ENCODE results near the gene NRP2.

NRP2 gene

DNA sequence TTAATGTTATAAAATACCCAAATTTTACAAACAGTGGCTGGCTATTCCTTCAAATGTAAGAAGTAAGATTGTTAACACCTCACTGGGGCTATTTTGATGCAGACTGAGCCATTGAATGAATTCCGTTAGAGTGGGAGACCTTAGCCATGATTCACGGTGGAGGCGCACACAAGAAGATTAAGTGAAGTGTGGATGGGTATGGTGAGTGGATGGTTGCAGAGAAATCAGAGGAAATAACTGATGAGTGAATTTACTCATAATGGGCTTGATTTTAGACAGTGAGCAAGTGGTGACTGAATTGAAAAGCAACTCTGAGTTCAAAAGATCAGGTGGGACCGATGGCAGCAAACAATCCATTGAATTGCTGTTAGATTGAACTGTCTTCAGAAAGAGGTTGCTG is 75.0 kb downstream of the NRP2 start:
- no peak for DNase-seq (ENCODE audit: low spot score)

DNA sequence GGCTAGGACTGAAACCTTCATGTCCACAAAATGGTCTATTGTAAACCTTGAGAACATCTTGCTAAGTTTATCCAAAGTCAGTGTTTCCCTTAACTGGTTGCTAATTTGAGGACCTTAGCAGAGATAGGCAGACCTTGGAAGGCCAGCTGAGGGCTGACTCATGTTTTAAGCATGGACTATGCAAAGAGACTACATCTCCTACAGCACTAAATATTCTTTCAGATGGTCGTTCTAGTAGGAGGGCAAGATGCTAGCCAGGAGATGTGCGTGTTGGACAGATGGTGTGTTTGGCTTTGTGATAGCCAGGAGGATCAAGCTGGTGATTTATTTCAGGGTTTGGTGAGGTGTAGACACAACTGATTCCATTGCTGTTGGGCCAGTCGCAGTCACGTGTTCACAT is 75.8 kb downstream of the NRP2 start:
- no peak for DNase-seq (ENCODE audit: low spot score)

DNA sequence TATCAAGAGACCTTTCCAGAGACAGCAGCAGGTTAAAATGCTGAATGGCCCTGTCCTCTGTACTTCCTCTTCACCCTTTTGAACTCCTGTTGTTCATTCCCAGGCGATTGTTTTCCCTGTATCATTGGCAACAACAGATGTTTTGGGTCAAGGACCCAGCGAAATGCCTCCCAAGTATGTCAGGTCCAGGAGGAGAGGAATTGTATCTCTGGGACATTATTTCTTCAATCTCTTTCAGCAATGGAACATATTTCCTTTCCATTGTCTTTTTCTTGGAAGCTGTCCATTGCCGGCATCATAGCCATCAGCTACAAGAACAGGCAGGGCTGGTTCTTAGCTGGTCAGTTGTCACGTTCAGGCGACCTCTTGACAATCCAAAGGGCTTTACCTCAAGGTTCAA is 76.2 kb downstream of the NRP2 start:
- DNase-seq (ENCODE audit: low spot score) = no peak

DNA sequence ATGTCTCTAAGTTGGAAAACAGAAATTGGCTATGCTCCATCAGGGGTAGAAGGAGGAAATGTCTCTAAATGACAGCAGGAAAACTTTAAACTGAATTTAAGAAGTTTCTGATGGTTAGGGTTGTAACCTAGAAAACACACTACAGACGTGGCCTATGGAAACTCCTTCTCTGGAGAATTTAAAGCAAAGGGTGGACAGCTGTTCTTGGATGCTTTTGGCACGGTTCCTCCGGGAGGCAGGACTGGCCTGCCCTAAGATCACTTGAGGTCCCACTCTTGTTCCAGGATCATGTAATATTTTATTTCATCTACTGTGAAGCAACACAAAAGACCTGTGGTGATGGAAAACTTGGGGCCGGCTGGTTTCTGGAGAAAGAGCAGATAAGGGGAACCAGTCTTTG is 77.0 kb downstream of the NRP2 start:
- DNase-seq (ENCODE audit: low spot score) = no peak

DNA sequence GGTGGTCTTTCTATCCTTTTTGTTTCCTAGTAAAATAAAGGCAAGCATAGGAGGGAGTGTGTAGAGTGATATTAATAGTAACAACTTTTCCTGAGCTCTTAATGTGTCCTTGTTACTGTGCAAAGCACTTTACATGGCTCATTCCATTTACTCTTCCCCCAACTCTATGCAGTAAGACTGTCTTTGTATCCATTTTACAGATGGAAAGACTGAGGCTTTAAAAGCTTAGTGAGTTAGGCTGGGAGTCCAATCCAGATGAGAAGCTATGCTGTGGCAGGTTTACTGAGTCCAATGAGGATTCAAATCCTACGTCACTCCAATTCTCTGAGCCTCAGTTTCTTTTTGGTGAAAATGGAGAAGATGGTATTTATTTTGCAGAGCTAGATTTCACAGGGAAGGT is 77.4 kb downstream of the NRP2 start:
- no peak for DNase-seq (ENCODE audit: low spot score)

DNA sequence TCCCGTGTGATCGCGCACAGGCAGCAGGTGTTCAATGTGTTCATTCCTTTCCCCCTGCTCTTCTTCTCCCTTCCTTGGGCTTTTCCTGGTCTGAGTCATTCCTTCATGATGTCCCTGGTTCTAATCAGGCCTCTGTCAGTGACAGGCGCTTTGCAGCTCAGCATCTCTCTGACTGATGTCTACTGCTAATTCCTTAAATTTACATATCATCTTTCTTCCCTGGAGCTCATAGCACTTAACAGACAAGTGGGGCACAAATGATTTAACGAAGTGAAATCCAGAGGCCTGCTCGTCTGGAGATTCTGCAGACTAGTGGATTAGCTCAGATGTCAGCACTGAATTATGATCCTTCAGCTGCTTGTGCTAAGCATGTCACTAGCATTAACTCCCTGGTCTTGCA is 77.9 kb downstream of the NRP2 start:
- no peak for DNase-seq (ENCODE audit: low spot score)

DNA sequence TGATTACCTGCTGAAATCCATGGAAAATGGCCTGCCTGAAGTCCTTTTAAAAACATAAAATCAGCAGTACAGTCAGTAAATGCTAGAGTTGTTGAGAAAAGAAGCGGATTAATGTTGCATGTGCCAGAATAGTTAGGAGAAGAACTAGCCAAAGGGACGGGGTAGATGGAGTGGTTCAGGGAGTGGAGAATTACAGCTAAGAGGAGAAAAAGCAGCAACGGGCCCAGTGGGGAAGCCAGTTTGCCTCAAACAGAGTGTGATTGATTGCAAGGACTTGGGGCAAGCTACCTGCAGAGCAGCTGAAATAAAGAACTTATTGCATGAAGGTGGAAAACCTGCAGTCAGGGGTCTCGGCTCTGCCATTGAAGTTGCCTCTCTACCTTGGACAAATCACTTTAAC is 79.1 kb downstream of the NRP2 start:
- DNase-seq (ENCODE audit: low spot score) = no peak

DNA sequence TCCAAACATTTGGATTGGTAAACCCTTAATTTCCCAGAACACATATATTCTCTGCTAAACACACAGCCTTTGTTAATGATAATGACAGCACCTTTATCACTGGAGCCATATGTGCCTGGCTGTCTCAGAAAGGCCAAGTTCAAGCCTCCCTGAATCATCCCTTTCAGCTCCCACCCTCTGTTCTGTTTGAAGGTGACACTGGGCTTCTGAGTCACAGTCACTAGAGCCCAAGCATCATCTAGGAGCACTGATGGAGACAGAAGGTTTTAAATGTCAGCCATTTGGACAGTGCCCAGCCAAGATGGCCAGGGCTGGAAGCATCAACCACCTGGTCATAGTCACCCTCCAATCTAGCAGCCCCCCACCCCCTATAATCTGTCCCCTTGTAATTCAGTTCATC is 80.6 kb downstream of the NRP2 start:
- DNase-seq (ENCODE audit: low spot score) = no peak

DNA sequence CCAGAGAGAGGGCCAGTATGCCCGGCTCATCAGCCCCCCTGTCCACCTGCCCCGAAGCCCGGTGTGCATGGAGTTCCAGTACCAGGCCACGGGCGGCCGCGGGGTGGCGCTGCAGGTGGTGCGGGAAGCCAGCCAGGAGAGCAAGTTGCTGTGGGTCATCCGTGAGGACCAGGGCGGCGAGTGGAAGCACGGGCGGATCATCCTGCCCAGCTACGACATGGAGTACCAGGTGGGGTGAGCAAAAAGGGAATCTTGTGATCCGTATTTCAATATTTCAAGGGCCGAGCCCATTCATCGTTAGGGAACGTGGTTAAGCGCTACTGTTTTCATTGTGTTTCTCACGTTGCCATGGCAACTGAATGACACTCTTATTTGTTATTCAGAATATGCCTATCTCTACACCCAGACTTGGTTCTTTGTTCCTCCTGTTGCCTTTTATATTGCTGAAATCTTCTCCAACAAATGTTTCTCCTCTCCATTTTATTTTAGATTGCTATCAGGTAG is 81.5 kb downstream of the NRP2 start:
- peak; percentile 22 for DNase-seq (ENCODE audit: low spot score)

DNA sequence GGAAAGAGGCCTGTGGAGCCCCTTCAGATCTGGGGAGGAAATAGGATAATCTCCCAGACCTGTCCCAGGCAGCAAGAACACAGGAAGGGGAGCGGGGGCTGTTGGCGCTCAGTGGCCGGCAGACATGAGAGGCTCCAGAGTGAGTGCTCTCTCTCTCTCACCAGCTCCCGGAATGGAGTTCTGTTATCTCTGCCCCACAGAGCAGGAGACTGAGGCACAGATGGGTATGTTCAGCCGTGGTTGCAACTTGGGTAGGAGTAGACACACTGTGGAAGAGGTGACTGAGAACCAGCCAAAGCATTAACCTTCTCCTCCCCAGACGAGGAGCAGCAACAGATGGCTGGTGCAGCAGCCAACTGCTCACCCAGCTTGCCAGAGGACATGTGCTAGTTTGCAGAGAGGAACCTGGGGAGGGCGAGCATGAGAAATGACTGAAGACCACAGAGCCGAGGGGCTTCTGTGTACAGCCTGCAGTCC is 82.0 kb downstream of the NRP2 start:
- no peak for DNase-seq (ENCODE audit: low spot score)

DNA sequence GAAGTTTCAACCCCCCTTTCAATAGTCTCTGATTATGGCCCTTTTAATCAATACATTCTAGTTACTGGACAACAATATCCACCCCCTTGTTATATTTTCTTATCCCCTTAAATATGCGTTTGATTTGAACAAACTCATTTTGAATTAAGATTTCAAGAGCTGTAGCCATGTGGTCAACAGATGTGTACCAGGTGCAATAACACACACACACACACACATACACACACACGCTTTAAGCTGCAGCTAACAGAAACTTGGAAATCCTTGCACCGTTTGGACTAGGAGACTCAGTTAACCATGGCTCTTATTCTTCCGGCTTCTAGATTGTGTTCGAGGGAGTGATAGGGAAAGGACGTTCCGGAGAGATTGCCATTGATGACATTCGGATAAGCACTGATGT is 82.8 kb downstream of the NRP2 start:
- DNase-seq (ENCODE audit: low spot score) = no peak

DNA sequence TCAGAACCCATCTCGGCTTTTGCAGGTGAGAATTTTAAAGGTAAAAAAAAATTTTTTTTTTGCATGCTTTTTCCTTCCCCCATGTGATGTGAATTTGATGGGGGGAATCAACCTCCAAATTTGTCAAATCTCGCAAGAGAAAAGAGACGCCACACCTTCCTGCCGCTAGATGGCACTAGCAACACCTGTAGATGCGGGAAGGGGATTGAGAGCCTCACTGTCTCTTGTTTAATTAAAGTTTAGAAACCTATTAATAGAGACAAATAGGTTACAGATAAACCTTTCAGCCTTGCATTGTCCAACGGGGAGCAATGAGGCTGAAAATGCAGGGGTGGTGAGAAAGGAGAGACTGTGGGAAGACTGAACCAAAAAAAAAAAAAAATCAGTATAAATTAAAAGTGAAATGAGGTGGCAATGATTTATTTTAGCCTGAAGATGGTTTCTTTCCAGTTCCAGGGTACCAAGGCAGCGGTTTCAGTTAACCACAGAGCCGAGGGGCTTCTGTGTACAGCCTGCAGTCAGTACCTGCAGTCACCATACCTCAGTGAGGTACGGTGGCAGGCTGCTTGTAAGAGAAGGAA is 84.6 kb downstream of the NRP2 start:
- peak; percentile 36 for DNase-seq (ENCODE audit: low spot score)

DNA sequence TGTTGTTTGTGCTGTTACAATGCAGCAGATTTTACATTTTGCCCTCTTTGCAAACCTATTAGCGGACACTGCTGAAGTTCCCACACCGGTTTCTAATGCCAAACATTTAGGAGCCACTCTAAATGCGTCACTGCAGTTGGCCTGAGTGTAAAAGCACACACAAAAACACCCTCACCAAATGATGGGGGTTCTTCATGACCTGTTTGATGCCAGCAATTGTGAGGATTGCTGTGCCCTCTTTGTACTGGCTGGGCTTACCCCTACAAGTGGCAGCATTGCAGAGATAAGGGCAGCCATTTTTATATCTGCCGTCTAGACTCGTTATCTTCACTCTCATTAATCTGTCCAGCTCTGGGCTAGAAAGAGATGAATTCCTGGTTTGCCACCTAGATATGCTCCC is 85.3 kb downstream of the NRP2 start:
- DNase-seq (ENCODE audit: low spot score) = no peak

DNA sequence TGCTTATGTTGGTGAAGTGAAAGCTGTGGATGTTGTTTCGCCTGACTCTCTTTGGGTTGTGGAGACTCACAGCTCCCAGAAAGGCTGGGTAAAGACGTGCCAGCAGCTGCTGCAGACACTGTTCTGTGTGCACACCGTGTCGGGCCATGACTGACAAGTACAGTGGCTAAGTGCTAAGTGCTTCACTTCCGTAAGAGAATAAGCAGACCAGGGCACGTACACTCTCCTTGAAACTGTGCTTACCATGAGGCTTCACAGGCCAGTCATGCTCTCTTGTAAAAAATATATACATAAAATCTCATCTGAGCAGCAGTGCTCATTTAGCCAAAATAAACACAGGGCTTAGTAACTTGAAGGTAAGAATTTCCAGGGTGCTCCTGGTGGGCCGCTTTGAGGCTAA is 86.0 kb downstream of the NRP2 start:
- no peak for DNase-seq (ENCODE audit: low spot score)

DNA sequence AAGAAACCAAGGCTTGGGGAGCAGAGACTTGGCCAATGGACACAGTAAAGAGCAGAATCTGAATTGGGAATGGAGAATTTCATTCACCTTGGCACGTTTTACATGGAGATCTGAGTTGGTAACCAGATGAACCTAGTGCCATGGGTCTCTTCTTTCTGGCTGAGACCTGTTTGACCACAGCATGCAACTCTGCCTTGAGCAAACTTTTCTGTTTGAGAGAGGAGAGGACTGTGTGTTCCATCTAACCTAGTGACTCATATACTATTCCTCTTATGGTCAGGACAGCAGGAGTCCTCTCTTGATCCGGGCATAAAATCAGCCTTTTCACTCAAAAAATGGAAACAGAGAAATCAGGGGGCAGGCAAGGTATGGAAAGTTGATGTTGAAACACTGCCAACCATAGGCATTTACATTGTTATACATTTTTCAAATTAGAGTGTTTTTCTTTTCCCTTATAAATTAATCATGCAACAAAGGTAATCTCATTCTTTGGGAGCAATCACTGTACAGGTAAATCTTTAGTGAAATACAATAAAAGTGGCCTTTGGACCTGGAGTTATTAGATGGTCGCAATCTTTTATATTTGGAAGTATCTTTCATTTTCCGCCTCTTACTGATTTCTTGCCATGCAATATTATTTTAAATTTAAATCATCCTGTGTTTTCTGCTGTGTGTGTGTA is 86.7 kb downstream of the NRP2 start:
- no peak for DNase-seq (ENCODE audit: low spot score)

DNA sequence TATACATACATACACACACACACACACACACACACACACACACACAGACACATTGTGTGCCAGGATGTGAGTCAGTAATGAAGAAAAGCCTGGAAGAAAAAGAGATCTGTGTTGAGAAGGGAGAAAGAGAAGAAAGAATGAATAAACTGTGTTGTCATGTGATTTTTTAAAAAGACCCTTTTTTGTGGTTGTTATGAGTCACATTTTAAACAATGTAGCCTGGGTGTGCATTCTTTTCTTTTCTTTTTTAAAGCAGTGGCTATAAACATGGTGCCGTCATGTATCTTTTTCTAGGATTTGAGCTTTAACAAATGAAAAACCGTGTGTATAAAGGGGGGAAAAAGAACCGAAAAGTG is 87.2 kb downstream of the NRP2 start:
- peak; percentile 70 for DNase-seq (ENCODE audit: low spot score)

DNA sequence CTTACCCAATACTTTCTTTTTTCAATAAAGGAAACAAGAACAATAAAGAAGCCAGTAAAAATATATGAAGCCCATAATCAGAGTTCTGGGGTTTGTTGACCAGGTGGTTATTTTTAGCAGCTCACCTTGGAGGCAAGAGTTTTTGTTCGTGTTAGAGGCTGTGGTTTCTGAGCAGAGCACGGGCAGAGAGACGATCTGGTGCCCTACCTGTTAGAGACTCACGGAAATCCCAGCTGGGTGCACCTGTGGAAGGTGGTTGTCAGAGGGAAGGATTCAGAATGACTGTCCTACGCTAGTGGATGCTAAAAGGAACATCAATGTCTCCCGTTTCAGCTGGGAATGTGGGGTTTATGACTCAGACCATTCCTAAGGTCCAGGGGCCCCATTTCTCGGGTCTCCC is 87.6 kb downstream of the NRP2 start:
- no peak for DNase-seq (ENCODE audit: low spot score)

DNA sequence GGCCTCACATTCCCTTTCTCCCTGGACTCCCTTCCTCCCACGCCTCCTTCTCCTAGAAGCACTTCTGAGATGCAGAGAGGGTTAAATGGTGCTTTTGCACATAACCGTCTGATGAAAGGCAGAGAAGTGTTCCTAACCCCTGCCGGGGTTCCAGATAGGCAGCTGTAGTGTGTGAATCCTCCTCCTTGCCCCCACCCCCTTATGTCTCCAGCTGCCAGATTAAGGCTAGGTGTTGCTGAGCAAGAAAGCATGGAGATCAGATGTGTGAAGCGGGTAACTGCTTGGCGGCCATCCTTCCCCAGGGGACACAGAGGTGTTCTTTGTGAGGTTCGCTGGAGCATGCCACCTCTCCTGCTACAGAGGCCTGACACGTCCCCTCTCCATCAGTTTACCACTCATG is 88.3 kb downstream of the NRP2 start:
- DNase-seq (ENCODE audit: low spot score) = no peak

DNA sequence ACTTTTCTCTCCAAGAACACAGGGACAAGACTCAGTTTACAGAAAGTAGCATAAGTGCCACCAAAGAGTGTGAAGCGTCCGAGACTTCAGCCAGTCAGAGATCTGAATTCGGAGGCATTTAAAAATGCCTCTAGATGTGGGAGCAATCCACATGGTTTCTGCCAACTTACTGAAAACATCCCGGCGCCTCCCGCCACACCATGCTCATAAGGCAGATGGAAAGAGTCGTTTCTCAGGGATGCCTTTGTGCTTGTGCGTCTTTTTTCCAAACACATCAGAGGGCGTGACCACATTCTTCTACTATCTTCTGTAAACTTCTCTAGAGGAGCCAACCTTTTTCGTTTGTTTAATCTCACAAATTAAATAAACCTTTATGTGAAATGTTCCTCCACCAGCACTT is 88.7 kb downstream of the NRP2 start:
- no peak for DNase-seq (ENCODE audit: low spot score)

DNA sequence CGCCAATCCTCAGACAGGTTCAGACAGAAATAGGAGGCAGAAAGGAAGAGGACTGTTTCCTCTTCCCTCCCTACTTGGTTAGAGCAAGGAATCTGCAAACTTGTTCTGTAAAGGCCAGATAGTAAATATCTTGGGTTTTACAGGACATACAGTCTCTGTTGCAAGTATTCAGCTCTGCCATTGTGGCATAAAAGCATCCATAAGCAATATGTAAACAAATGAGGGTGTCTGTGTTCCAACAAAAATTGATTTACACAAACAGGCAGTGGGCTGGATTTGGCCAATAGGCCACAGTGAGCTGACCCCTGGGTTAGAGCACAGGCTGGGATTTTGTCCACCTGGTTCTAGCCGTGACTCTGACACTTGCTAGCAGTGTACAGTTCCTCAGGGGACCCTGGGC is 89.4 kb downstream of the NRP2 start:
- DNase-seq (ENCODE audit: low spot score) = no peak

DNA sequence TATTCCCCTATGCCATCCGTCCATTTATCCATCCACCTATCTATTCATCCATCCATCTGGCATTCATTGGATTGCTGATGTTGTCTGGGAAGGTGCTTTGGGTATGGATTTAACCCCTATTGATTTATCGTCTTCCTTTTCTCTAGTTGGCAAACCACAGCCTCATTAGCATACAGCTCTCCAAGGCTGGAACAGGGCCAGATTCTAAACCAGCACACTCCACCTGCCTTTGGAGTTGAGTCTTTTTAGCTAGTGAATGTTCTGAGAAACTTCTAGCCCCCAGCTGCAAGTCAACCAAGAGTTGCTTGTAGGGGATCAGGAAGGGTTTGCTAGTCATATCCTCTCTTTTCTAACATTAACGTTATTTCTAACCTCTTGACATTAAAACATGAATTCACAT is 90.7 kb downstream of the NRP2 start:
- DNase-seq (ENCODE audit: low spot score) = no peak

DNA sequence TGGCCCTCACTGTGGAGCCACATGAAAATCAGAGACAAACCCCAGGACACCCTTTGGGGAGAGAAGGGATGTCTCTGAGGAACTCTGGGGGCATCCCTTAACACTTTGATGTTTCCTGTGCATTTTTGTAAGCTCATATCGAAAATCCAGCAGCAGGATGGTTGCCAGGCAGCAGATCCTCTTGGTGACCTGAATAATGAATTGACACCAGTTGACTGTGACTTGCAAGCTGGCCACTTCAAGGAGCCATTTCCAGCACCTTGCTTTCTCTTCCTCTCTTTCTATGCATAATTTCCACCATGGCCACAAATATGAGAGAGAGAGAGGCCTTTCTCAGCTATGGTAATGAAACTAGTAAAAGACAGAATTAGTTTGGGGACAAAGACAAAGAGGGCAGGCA is 91.7 kb downstream of the NRP2 start:
- DNase-seq (ENCODE audit: low spot score) = no peak

DNA sequence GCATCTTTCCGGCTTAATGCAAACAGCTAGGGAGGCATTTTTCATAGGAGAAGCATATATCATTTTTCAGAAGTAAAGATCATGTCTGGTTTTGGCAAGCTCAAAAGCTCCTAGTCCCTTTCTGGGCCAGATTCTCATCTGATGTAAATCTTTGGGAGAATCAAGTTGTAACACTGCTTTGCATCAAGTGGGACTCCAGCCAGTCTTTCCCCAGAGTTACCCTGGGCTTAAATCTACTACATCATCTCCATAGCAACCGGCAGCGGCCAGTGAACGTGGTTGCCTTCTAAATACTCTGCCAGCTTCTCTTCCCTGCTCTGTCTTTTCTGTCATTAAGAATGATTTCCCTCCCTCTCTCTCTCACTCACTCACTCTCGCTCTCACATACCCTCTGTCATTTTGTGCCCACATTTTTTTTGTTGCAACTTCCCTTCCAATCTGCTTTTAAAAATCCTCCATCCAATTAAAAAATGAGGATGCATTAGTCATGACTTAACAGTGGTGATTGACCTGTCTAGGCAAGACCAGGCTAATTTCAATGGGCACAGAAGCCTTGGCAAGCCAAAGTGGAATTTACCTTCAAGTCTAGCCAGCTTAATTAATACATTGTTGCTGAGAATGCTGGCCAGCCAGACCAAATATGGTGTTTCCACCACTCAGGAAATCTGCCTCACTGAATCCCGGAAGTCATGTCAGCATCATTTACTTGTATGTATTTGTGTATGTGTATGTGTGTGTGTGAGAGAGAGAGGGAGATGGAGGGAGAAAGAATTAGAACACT is 93.0 kb downstream of the NRP2 start:
- no peak for DNase-seq (ENCODE audit: low spot score)
